GM10266 (cell line): ENCODE measurements around the gene RAPGEF1.

Experiments used
- DNase-seq: peaks from one replicate; pipeline ENCODE4 v3.0.0; 2012; ENCODE audit errors: extremely low spot score
- CTCF ChIP-seq: IDR thresholded peaks from 2 replicates; pipeline ENCODE4 v1.5.1; 2012; ENCODE audit warnings: mild to moderate bottlenecking, low read depth; ENCODE audit not compliant: control insufficient read depth, insufficient read depth; ENCODE audit errors: missing control alignments

The RAPGEF1 gene

GRCh38 chr9:131721076-131721475 is 18.8 kb downstream of the RAPGEF1 start:
- no peak for TF ChIP-seq CTCF
- no peak for DNase-seq

GRCh38 chr9:131720330-131720729 is 19.5 kb downstream of the RAPGEF1 start:
- TF ChIP-seq CTCF, result no peak
- DNase-seq, result no peak

- no peak for TF ChIP-seq CTCF
- DNase-seq, result no peak
Observed at GRCh38 chr9:131719262-131719908, 20.5 kb downstream of the RAPGEF1 start.

GRCh38 chr9:131717719-131718460 is 22.0 kb downstream of the RAPGEF1 start:
- TF ChIP-seq CTCF, result no peak
- DNase-seq, result no peak

- DNase-seq, result no peak
- TF ChIP-seq CTCF, result no peak
Observed at GRCh38 chr9:131715906-131716305, 24.0 kb downstream of the RAPGEF1 start.

GRCh38 chr9:131714821-131715220 is 25.1 kb downstream of the RAPGEF1 start:
- DNase-seq, result no peak
- no peak for TF ChIP-seq CTCF

GRCh38 chr9:131714161-131714646 is 25.7 kb downstream of the RAPGEF1 start:
- no peak for TF ChIP-seq CTCF
- no peak for DNase-seq
